H9 (cell line): Measurements from ENCODE around the gene TPX2. TPM values are rescaled to one million over a fixed set of nuclear protein-coding genes. Genes with fewer than 3 reads are reported as not detected.

Experiments
- DNase-seq: peaks from one replicate; pipeline ENCODE4 v3.0.0-alpha.2; 2017
- H2AFZ ChIP-seq: one replicate; pipeline ENCODE4 v1.6.1; 2013; ENCODE audit warnings: mild to moderate bottlenecking, low read length, control low read depth, moderate library complexity
- H2AK5ac ChIP-seq: 2 replicates; pipeline ENCODE4 v1.6.1; 2013; ENCODE audit warnings: low read length, control low read depth, mixed read lengths; ENCODE audit not compliant: insufficient read length
- H2BK120ac ChIP-seq: one replicate; pipeline ENCODE4 v1.6.1; 2013; ENCODE audit warnings: low read depth, mild to moderate bottlenecking, low read length, control low read depth, inconsistent platforms; ENCODE audit not compliant: poor library complexity, severe bottlenecking
- H2BK12ac ChIP-seq: 2 replicates; pipeline ENCODE4 v1.6.1; 2013; ENCODE audit warnings: low read length, control low read depth, mixed read lengths, low read depth; ENCODE audit not compliant: insufficient read length
- H2BK15ac ChIP-seq: 2 replicates; pipeline ENCODE4 v1.6.1; 2013; ENCODE audit warnings: low read depth, low read length, control low read depth
- H2BK20ac ChIP-seq: one replicate; pipeline ENCODE4 v1.6.1; 2013; ENCODE audit warnings: low read depth, mild to moderate bottlenecking, low read length, control low read depth, inconsistent platforms; ENCODE audit not compliant: poor library complexity, severe bottlenecking
- H2BK5ac ChIP-seq: 2 replicates; pipeline ENCODE4 v1.6.1; 2013; ENCODE audit warnings: low read length, control low read depth, mixed read lengths; ENCODE audit not compliant: insufficient read length
- H3K14ac ChIP-seq: 2 replicates; pipeline ENCODE4 v1.6.1; 2013; ENCODE audit warnings: low read length, control low read depth; ENCODE audit not compliant: insufficient read depth
- H3K18ac ChIP-seq: 2 replicates; pipeline ENCODE4 v1.6.1; 2013; ENCODE audit warnings: low read depth, mild to moderate bottlenecking, mixed read lengths, low read length, control low read depth; ENCODE audit not compliant: insufficient read length
- H3K23ac ChIP-seq: 2 replicates; pipeline ENCODE4 v1.6.1; 2013; ENCODE audit warnings: low read length, control low read depth, mixed read lengths, low read depth; ENCODE audit not compliant: insufficient read length
- H3K23me2 ChIP-seq: 2 replicates; pipeline ENCODE4 v1.6.1; 2013; ENCODE audit warnings: low read depth, mild to moderate bottlenecking, mixed read lengths, low read length, control low read depth; ENCODE audit not compliant: insufficient read length, poor library complexity, severe bottlenecking
- H3K27ac ChIP-seq: 2 replicates; pipeline ENCODE4 v1.5.1; 2013; ENCODE audit warnings: low read length, control low read depth, mixed read lengths, low read depth; ENCODE audit not compliant: insufficient read length
- H3K27me3 ChIP-seq: 2 replicates; pipeline ENCODE4 v1.6.1; 2013; ENCODE audit warnings: low read length, control low read depth, inconsistent platforms; ENCODE audit not compliant: insufficient read depth
- H3K4ac ChIP-seq: 2 replicates; pipeline ENCODE4 v1.6.1; 2013; ENCODE audit warnings: low read depth, mild to moderate bottlenecking, control low read depth, inconsistent platforms, low read length, moderate library complexity
- H3K4me1 ChIP-seq: 2 replicates; pipeline ENCODE4 v1.6.1; 2013; ENCODE audit warnings: low read length, control low read depth, inconsistent platforms; ENCODE audit not compliant: insufficient read depth
- H3K4me2 ChIP-seq: 2 replicates; pipeline ENCODE4 v1.6.1; 2013; ENCODE audit warnings: low read length, control low read depth, mixed read lengths; ENCODE audit not compliant: insufficient read length, insufficient read depth
- H3K56ac ChIP-seq: 2 replicates; pipeline ENCODE4 v1.6.1; 2013; ENCODE audit warnings: low read depth, mild to moderate bottlenecking, mixed read lengths, low read length, control low read depth; ENCODE audit not compliant: insufficient read length
- H3K79me1 ChIP-seq: 2 replicates; pipeline ENCODE4 v1.6.1; 2013; ENCODE audit warnings: low read depth, mild to moderate bottlenecking, moderate library complexity, low read length, control low read depth, inconsistent platforms; ENCODE audit not compliant: insufficient read depth, poor library complexity, severe bottlenecking
- H3K79me2 ChIP-seq: 2 replicates; pipeline ENCODE4 v1.6.1; 2013; ENCODE audit warnings: low read length, control low read depth, inconsistent platforms; ENCODE audit not compliant: insufficient read depth
- H3K9ac ChIP-seq: 2 replicates; pipeline ENCODE4 v1.6.1; 2013; ENCODE audit warnings: low read length, control low read depth, mixed read lengths; ENCODE audit not compliant: insufficient read length; ENCODE audit errors: extremely low read depth
- H3K9me3 ChIP-seq: one replicate; pipeline ENCODE4 v1.6.1; 2013; ENCODE audit warnings: low read depth, low read length, inconsistent platforms; ENCODE audit not compliant: control insufficient read depth
- H3T11ph ChIP-seq: one replicate; pipeline ENCODE4 v1.6.1; 2013; ENCODE audit warnings: mild to moderate bottlenecking, low read length, control low read depth, inconsistent platforms
- H4K20me1 ChIP-seq: one replicate; pipeline ENCODE4 v1.6.1; 2013; ENCODE audit not compliant: control insufficient read depth, insufficient read length, insufficient read depth
- H4K5ac ChIP-seq: 2 replicates; pipeline ENCODE4 v1.6.1; 2013; ENCODE audit warnings: low read depth, mild to moderate bottlenecking, mixed read lengths, low read length, control low read depth; ENCODE audit not compliant: insufficient read length
- H4K8ac ChIP-seq: replicated peaks from 2 replicates; pipeline ENCODE4 v1.6.1; 2013; ENCODE audit warnings: low read length, control low read depth, mixed read lengths, low read depth; ENCODE audit not compliant: insufficient read length
- H4K91ac ChIP-seq: 2 replicates; pipeline ENCODE4 v1.6.1; 2013; ENCODE audit warnings: low read depth, mild to moderate bottlenecking, moderate library complexity, mixed read lengths, low read length, control low read depth; ENCODE audit not compliant: insufficient read length
- H3K27ac Mint-ChIP-seq, 3 experiments: 2 replicates in 2 of 3; 3 replicates in 1 of 3; pipeline ENCODE4 v1.8.0; 2020 to 2021; ENCODE audit warnings: mixed read lengths in 3 of 3, mild to moderate bottlenecking in 1 of 3, moderate library complexity in 1 of 3
- H3K27me3 Mint-ChIP-seq: 2 replicates; pipeline ENCODE4 v1.8.0; 2021; ENCODE audit warnings: low read depth, mild to moderate bottlenecking, moderate library complexity, mixed read lengths
- H3K36me3 Mint-ChIP-seq, 3 experiments: 2 replicates in 2 of 3; 3 replicates in 1 of 3; pipeline ENCODE4 v1.8.0; 2020 to 2021; ENCODE audit warnings: low read depth in 3 of 3, mixed read lengths in 3 of 3; ENCODE audit not compliant: insufficient read depth in 1 of 3
- H3K4me1 Mint-ChIP-seq, 2 experiments: 2 replicates each; pipeline ENCODE4 v1.8.0; 2020; ENCODE audit warnings: mixed read lengths in 2 of 2
- H3K4me3 Mint-ChIP-seq, 2 experiments: 2 replicates in 1 of 2; 3 replicates in 1 of 2; pipeline ENCODE4 v1.8.0; 2020 to 2021; ENCODE audit warnings: mild to moderate bottlenecking in 2 of 2, mixed read lengths in 2 of 2, moderate library complexity in 1 of 2
- H3K9me3 Mint-ChIP-seq, 2 experiments: 2 replicates in 1 of 2; 3 replicates in 1 of 2; pipeline ENCODE4 v1.8.0; 2020; ENCODE audit warnings: mild to moderate bottlenecking in 2 of 2, mixed read lengths in 2 of 2, moderate library complexity in 1 of 2
- CTCF ChIP-seq: fragments of 200-600 bp; sonication (generic); conservative IDR thresholded peaks from 3 replicates; pipeline ENCODE4 v1.8.0; 2021; ENCODE audit warnings: antibody characterized with exemption, mild to moderate bottlenecking
- WGBS: extraction: QIAGEN DNeasy Blood & Tissue Kit; methylation state at CpG from one replicate; pipeline ENCODE4 v1.1.7; 2013; ENCODE audit warnings: missing lambda C conversion rate, low lambda C conversion rate, mixed read lengths; ENCODE audit not compliant: insufficient read length; ENCODE audit errors: extremely low coverage; 5-methylcytosine and 5-hydroxymethylcytosine counted together
- total RNA-seq: library from RNA; stranded (reverse); gene quantifications from 2 replicates; pipeline ENCODE4 v1.2.1, GENCODE V29; 2021

Gene TPX2
- total RNA-seq, 1 experiment from 2014 or later, result 161 TPM

- Histone ChIP-seq H3K4ac (no peak within 1 kb of the TSS), H3K56ac (no peak within 1 kb of the TSS), H4K20me1 (no peaks in the 10 kb centered on the region), H2AK5ac (no peak within 1 kb of the TSS), H2BK5ac (no peak within 1 kb of the TSS), H2BK12ac (no peak within 1 kb of the TSS), H3K4me1 (no peaks in the 10 kb centered on the region), H3K9ac (no peak within 1 kb of the TSS), H2BK120ac (no peak within 1 kb of the TSS), H3K79me2 (no peaks in the 10 kb centered on the region), H3K18ac (no peak within 1 kb of the TSS), H3T11ph (no peak within 1 kb of the TSS), H2BK15ac (no peak within 1 kb of the TSS), H3K23me2 (no peaks in the 10 kb centered on the region), H4K8ac (no peak within 1 kb of the TSS), H3K14ac (no peak within 1 kb of the TSS), H3K27ac (no peak within 1 kb of the TSS), H3K4me2 (no peak within 1 kb of the TSS), H3K23ac (no peak within 1 kb of the TSS), H2BK20ac (no peak within 1 kb of the TSS), H3K79me1 (no peaks in the 10 kb centered on the region), H3K9me3 (no peaks in the 10 kb centered on the region), H3K27me3 (no peaks in the 10 kb centered on the region), H2AFZ (no peak within 1 kb of the TSS), H4K5ac (no peak within 1 kb of the TSS), H4K91ac (no peak within 1 kb of the TSS)
- Mint-ChIP-seq H3K36me3 (no peaks in the 10 kb centered on the region), H3K4me3 (no peak within 1 kb of the TSS), H3K4me1 (peaks cover 17 to 37% of the 10 kb centered on the region in 2 experiments), H3K27me3 (peaks cover 5% of the 10 kb centered on the region), H3K9me3 (no peaks in the 10 kb centered on the region), H3K27ac (peak within 1 kb of the TSS in 2 of 3 experiments; percentile 22 to 81; a peak in 3 of 7 replicates)
- WGBS, result no CpG with 5 or more reads among the region's 16 CpGs
- TF ChIP-seq CTCF, result no peak
- DNase-seq, result no peak
Measured at GRCh38 chr20:31819083-31819784, 80.1 kb downstream of the TPX2 start, which contains the start of gene MYLK2. Gene MYLK2 (plus strand): TSS chr20:31819356. CDS start chr20:31819581, 225 bp downstream.
